ENCODE measurements around the gene NUMBL.

- TF ChIP-seq, protein P1, sequence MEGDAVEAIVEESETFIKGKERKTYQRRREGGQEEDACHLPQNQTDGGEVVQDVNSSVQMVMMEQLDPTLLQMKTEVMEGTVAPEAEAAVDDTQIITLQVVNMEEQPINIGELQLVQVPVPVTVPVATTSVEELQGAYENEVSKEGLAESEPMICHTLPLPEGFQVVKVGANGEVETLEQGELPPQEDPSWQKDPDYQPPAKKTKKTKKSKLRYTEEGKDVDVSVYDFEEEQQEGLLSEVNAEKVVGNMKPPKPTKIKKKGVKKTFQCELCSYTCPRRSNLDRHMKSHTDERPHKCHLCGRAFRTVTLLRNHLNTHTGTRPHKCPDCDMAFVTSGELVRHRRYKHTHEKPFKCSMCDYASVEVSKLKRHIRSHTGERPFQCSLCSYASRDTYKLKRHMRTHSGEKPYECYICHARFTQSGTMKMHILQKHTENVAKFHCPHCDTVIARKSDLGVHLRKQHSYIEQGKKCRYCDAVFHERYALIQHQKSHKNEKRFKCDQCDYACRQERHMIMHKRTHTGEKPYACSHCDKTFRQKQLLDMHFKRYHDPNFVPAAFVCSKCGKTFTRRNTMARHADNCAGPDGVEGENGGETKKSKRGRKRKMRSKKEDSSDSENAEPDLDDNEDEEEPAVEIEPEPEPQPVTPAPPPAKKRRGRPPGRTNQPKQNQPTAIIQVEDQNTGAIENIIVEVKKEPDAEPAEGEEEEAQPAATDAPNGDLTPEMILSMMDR (IDR thresholded peaks at IDR 0.05 in 4 of 5, conservative IDR thresholded peaks at IDR 0.05 in 1 of 5): no peak
- TF ChIP-seq POLR2A (IDR thresholded peaks at IDR 0.05): no peak
These were observed 66.8 kb downstream of the NUMBL start for GRCh38 chr19:40623403-40624251.

Data from gastrocnemius medialis (tissue), 4 donors.